HepG2 (cell line): Measurements from ENCODE around the gene CRB1. TPM values are rescaled to one million over a fixed set of nuclear protein-coding genes. Genes with fewer than 3 reads are reported as not detected.

ENCODE experiments used
- ATAC-seq: fragments of 200-7000 bp; cut with Tn5 transposase; 3 replicates; pipeline ENCODE4 v1.9.1; 2020; ENCODE audit warnings: mild to moderate bottlenecking, moderate library complexity
- BruUV-seq: library from RNA; stranded (reverse); fragments of 400-500 nt; replicated peaks from 2 replicates; lab custom pipeline; 2021; lab: Mats Ljungman, UMichigan
- CTCF ChIA-PET: fragments of 300-600 bp; formaldehyde crosslinking; extraction: SDS; loops from one replicate; lab custom pipeline; 2021; ENCODE audit warnings: low total read pairs, inconsistent platforms, low intra/inter-chr PET ratio; lab: Yijun Ruan, JAX
- POLR2A ChIA-PET: fragments of 350-600 bp; sonication (Branson Sonifier 250); formaldehyde crosslinking; loops from one replicate; lab custom pipeline; 2020; ENCODE audit warnings: antibody characterized with exemption, inconsistent platforms; lab: Yijun Ruan, JAX
- DNase-seq: peaks from one replicate; pipeline ENCODE4 v3.0.0-alpha.2; 2015; ENCODE audit warnings: low spot score
- FAIRE-seq: peaks from 3 replicates; lab custom pipeline; 2011; peaks lifted over from hg19 to GRCh38; lab: Jason Lieb, UNC
- H2AFZ ChIP-seq: one replicate; pipeline ENCODE4 v1.6.1; 2011; ENCODE audit warnings: low read length, inconsistent platforms
- H3K27ac ChIP-seq: fragments of 300-600 bp; 3 replicates; pipeline ENCODE4 v1.8.0; 2011; ENCODE audit warnings: mixed run types, mild to moderate bottlenecking, mixed read lengths, low read length, inconsistent platforms; ENCODE audit not compliant: insufficient read depth; ENCODE audit errors: extremely low read length
- H3K27me3 ChIP-seq, 2 experiments: fragments of 200-600 bp in 1 of 2; 2 replicates in 1 of 2; 3 replicates in 1 of 2; pipeline versions ENCODE4 v1.6.0 to v1.8.0; 2011; ENCODE audit warnings: low read length in 2 of 2, mild to moderate bottlenecking in 2 of 2, moderate library complexity in 2 of 2, inconsistent platforms in 1 of 2; ENCODE audit not compliant: insufficient read depth in 2 of 2, control insufficient read depth in 1 of 2
- H3K36me3 ChIP-seq, 2 experiments: fragments of 200-600 bp in 1 of 2; replicated peaks in 1 of 2; 2 replicates in 1 of 2; 3 replicates in 1 of 2; pipeline versions ENCODE4 v1.5.1 to v1.8.0; 2011; ENCODE audit warnings: low read length in 2 of 2, inconsistent platforms in 1 of 2; ENCODE audit not compliant: insufficient read depth in 2 of 2, control insufficient read depth in 1 of 2
- H3K4me1 ChIP-seq: 2 replicates; pipeline ENCODE4 v1.5.1; 2012; ENCODE audit warnings: low read length, inconsistent platforms; ENCODE audit not compliant: insufficient read depth
- H3K4me2 ChIP-seq: 2 replicates; pipeline ENCODE4 v1.6.0; 2011; ENCODE audit warnings: low read depth, low read length, inconsistent platforms
- H3K4me3 ChIP-seq, 3 experiments: fragments of 200-600 bp in 1 of 3; sonication (generic), shearing (Covaris generic) in 1 of 3; replicated peaks in 1 of 3; 2 replicates each; pipeline ENCODE4 v1.5.1; 2011 to 2016; ENCODE audit warnings: low read length in 3 of 3, inconsistent platforms in 2 of 3, low read depth in 2 of 3, mild to moderate bottlenecking in 2 of 3, control low read depth in 1 of 3, mixed read lengths in 1 of 3; ENCODE audit not compliant: insufficient read depth in 1 of 3
- H3K79me2 ChIP-seq: one replicate; pipeline ENCODE4 v1.6.1; 2011; ENCODE audit warnings: low read length, inconsistent platforms; ENCODE audit not compliant: insufficient read depth
- H3K9ac ChIP-seq: 2 replicates; pipeline ENCODE4 v1.6.0; 2011; ENCODE audit warnings: mild to moderate bottlenecking, low read depth, low read length, inconsistent platforms; ENCODE audit not compliant: insufficient read depth
- H3K9me3 ChIP-seq: 2 replicates; pipeline ENCODE4 v1.5.1; 2012; ENCODE audit warnings: mild to moderate bottlenecking, low read length
- H4K20me1 ChIP-seq: 2 replicates; pipeline ENCODE4 v1.6.0; 2011; ENCODE audit warnings: inconsistent platforms, mild to moderate bottlenecking, low read length, moderate library complexity; ENCODE audit not compliant: insufficient read depth
- ATF4 ChIP-seq, 2 experiments: fragments of 450-650 bp in 1 of 2; sonication (generic) in 1 of 2; formaldehyde crosslinking; IDR thresholded peaks; 2 replicates each; pipeline versions ENCODE4 v1.5.0 to v1.8.0; 2020 to 2022; ENCODE audit warnings: mild to moderate bottlenecking in 1 of 2, missing genetic modification reagents in 1 of 2
- CENPX ChIP-seq: sonication (generic); formaldehyde crosslinking; IDR thresholded peaks from 2 replicates; pipeline ENCODE4 v1.9.0; 2021; ENCODE audit warnings: mild to moderate bottlenecking, missing genetic modification reagents, moderate library complexity
- LBX2 ChIP-seq: sonication (generic); formaldehyde crosslinking; IDR thresholded peaks from 2 replicates; pipeline ENCODE4 v1.5.0; 2020; ENCODE audit warnings: missing genetic modification reagents, mild to moderate bottlenecking, borderline replicate concordance
- MIXL1 ChIP-seq: IDR thresholded peaks from 2 replicates; pipeline ENCODE4 v1.6.1; 2016
- REXO4 ChIP-seq: sonication (generic); formaldehyde crosslinking; IDR thresholded peaks from 2 replicates; pipeline ENCODE4 v1.8.0; 2022; ENCODE audit warnings: missing genetic modification reagents, mild to moderate bottlenecking, borderline replicate concordance
- TGIF2 ChIP-seq: IDR thresholded peaks from 2 replicates; pipeline ENCODE4 v1.6.1; 2016; ENCODE audit warnings: control low read depth, missing compliant biosample characterization
- THAP7 ChIP-seq: sonication (generic); formaldehyde crosslinking; IDR thresholded peaks from 2 replicates; pipeline ENCODE4 v1.8.1; 2023; ENCODE audit warnings: mild to moderate bottlenecking, missing genetic modification reagents
- XBP1 ChIP-seq: sonication (generic); formaldehyde crosslinking; IDR thresholded peaks from 2 replicates; pipeline ENCODE4 v1.5.0; 2020; ENCODE audit warnings: missing genetic modification reagents
- ZBTB1 ChIP-seq: sonication (generic); formaldehyde crosslinking; IDR thresholded peaks from 2 replicates; pipeline ENCODE4 v1.4.0; 2020; ENCODE audit warnings: missing genetic modification reagents, borderline replicate concordance
- ZFP36 ChIP-seq: fragments of 150-350 bp; IDR thresholded peaks from 2 replicates; pipeline ENCODE4 v1.6.1; 2018; ENCODE audit warnings: borderline replicate concordance, low read length, low read depth; ENCODE audit not compliant: partially characterized antibody
- ZNF253 ChIP-seq: sonication (generic); formaldehyde crosslinking; IDR thresholded peaks from 2 replicates; pipeline ENCODE4 v1.8.0; 2022; ENCODE audit warnings: mild to moderate bottlenecking, missing genetic modification reagents, borderline replicate concordance
- ZNF510 ChIP-seq: sonication (generic); formaldehyde crosslinking; IDR thresholded peaks from 2 replicates; pipeline ENCODE4 v1.4.0; 2020; ENCODE audit warnings: low read depth, mild to moderate bottlenecking, missing genetic modification reagents
- ZNF839 ChIP-seq: sonication (generic); formaldehyde crosslinking; IDR thresholded peaks from 2 replicates; pipeline ENCODE4 v1.4.0; 2020; ENCODE audit warnings: missing genetic modification reagents, mild to moderate bottlenecking, borderline replicate concordance
- WGBS: methylation state at CpG from one replicate; pipeline ENCODE4 v1.1.6; 2017; ENCODE audit warnings: low lambda C conversion rate; 5-methylcytosine and 5-hydroxymethylcytosine counted together
- in situ Hi-C: cut with HindIII; loops from 2 replicates; pipeline ENCODE4 v1.10.0; 2017; ENCODE audit warnings: low pct_unique_long_range_greater_than_20kb; ENCODE audit not compliant: extremely low pct_ligation_motif_present
- intact Hi-C: fragments of 100-400 bp; cut with micrococcal nuclease; formaldehyde crosslinking; loops from one replicate; pipeline ENCODE4 v1.10.0; 2022; ENCODE audit not compliant: unreplicated experiment
- polyA plus RNA-seq, 8 experiments: library from polyadenylated mRNA; depleted of rRNA in 3 of 8; stranded (reverse) in 7 of 8; unstranded in 1 of 8; fragments of >200 nt; fragmentation: Illumina TruSeq in 4 of 8; extraction: Trizol in 4 of 8; gene quantifications; 2 replicates each; pipeline versions ENCODE4 v1.2.1 to v1.2.3, GENCODE V29; 2011 to 2016; ENCODE audit warnings: low read depth in 4 of 8, missing spikeins in 1 of 8, mixed read lengths in 1 of 8; ENCODE audit not compliant: insufficient read depth in 1 of 8
- total RNA-seq, 5 experiments: library from RNA; depleted of rRNA; stranded (reverse); fragments of >200 nt; fragmentation: Illumina TruSeq; extraction: Trizol; gene quantifications; 2 replicates each; pipeline ENCODE4 v1.2.3, GENCODE V29; 2016; ENCODE audit warnings: low read depth in 1 of 5

Gene CRB1
- total and polyA plus RNA-seq, 2 of the 13 experiments (the other 11 are each of a cell fraction or from before 2014, with no cell fraction given), result 0.01 TPM; not detected in 1

GRCh38 chr1:197342044-197342565, 74.1 kb downstream of the CRB1 start:
- intact Hi-C loops, result no loop called here
- ATAC-seq, result no peak

More at GRCh38 chr1:197342044-197342565, 74.1 kb downstream of the CRB1 start:
- no peaks in the 10 kb centered on the region for H3K4me1 ChIP-seq
- H3K36me3 ChIP-seq, result no peaks in the 10 kb centered on the region
- H3K9me3 ChIP-seq, result no peaks in the 10 kb centered on the region
- no peak overlapping the region for H3K27ac ChIP-seq
- WGBS, result 48% methylated on average over 3 of the region's 3 CpGs
- H3K4me3 ChIP-seq, result no peak overlapping the region
- H3K4me2 ChIP-seq, result no peak overlapping the region
- DNase-seq (no peak), FAIRE-seq (no peak)
- H2AFZ ChIP-seq, result no peak overlapping the region
- no peak overlapping the region for H3K9ac ChIP-seq
- H3K79me2 ChIP-seq, result no peaks in the 10 kb centered on the region
- H4K20me1 ChIP-seq, result no peaks in the 10 kb centered on the region
- ChIA-PET CTCF (no interaction called here), POLR2A (no interaction called here)
- TF ChIP-seq TGIF2 (CRISPR knock-in tag) (no peak), ZNF253 (CRISPR knock-in tag) (no peak), REXO4 (CRISPR knock-in tag) (no peak), ATF4 (CRISPR knock-in tag; IDR thresholded peaks at IDR 0.05) (no peak), ZNF839 (CRISPR knock-in tag) (no peak), MIXL1 (no peak), THAP7 (CRISPR knock-in tag) (no peak), CENPX (CRISPR knock-in tag) (no peak), ZBTB1 (CRISPR knock-in tag) (no peak), XBP1 (CRISPR knock-in tag) (no peak), ZFP36 (no peak), LBX2 (CRISPR knock-in tag) (no peak), ZNF510 (CRISPR knock-in tag) (no peak)
- no TSS peak for BruUV-seq
- in situ Hi-C loops, result no loop called here
- no peaks in the 10 kb centered on the region; a peak in 1 of 5 replicates for H3K27me3 ChIP-seq
